ENCODE measurements around the gene ARMC7.
"Not testable (repeated sequence)": the region's sequence is repeated elsewhere in the genome, so short reads cannot be mapped to it uniquely, and the experiment has no call there.

The ARMC7 gene

DNA sequence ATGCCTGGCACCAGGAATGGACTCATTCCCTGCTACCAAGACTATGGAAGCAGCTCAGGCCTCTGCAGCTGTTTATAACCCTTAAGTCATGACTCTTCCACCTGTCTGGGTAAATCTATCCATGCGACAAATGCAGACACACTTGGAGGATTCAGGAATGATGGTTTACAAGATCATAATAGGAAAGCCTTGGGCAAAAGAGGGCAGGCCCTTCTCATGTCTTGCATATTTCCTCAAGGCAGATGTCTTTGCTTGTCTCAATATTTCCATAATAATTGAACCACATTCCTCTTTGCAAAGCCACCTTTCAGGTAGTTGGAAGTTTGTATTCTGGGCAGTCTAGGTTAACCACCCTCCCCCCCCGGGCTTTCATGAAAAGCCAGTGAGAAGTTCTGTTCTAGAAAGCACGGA is 45.4 kb downstream of the ARMC7 start:
- H3K4me2 ChIP-seq (ENCODE audit: low read length), result peak overlapping the region; percentile 78

DNA sequence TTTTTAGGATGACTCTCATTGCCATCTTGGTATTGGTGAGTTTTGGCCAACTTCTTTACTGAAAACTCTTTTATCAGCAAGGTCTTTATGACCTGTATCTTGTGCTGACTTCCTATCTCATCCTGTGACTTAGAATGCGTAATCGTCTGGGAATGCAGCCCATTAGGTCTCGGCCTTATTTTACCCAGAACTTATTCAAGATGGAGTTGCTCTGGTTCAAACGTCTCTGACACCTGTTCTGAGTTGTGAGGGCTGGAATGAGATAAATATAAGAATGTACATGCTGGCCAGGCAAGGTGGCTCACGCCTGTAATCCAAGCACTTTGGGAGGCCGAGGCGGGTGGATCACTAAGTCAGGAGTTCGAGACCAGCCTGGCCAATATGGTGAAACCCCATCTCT is 48.7 kb downstream of the ARMC7 start:
- Histone ChIP-seq H3K79me2 (ENCODE audit: control insufficient read depth, low read length) (peaks cover 10% of the 10 kb centered on the region), H3K36me3 (ENCODE audit: control insufficient read depth, low read length) (peaks cover 37% of the 10 kb centered on the region), H3K4me1 (ENCODE audit: control insufficient read depth, low read length) (peaks cover 12% of the 10 kb centered on the region), H3F3A (ENCODE audit: control insufficient read depth, insufficient read depth) (peaks cover 22% of the 10 kb centered on the region)
- not testable (repeated sequence) for H3K4me3 ChIP-seq (ENCODE audit: low read length); H3K9me2 ChIP-seq (replicated peaks; ENCODE audit: control insufficient read depth, low read length); H3K4me2 ChIP-seq (ENCODE audit: low read length); H3K27me3 ChIP-seq (ENCODE audit: control insufficient read depth, low read length); H3K9me3 ChIP-seq (ENCODE audit: control insufficient read depth, insufficient read depth, low read length); H4K20me1 ChIP-seq (ENCODE audit: control insufficient read depth, insufficient read depth, low read depth, low read length); H3K27ac ChIP-seq (ENCODE audit: low read depth, low read length)

More for the DNA sequence above, 45.4 kb downstream of the ARMC7 start:
- H3K27ac ChIP-seq (ENCODE audit: low read depth, low read length), result peak overlapping the region; percentile 63
- peak overlapping the region; percentile 65 for H3K4me3 ChIP-seq (ENCODE audit: low read length)
- TF ChIP-seq CTCF (IDR thresholded peaks at IDR 0.05; ENCODE audit: low read depth, low read length, poor library complexity, severe bottlenecking), result no peak
- TF ChIP-seq EZH2phosphoT487 (IDR thresholded peaks at IDR 0.05; ENCODE audit: borderline replicate concordance, low read length), result no peak
- no peaks in the 10 kb centered on the region for H3K9me2 ChIP-seq (replicated peaks; ENCODE audit: control insufficient read depth, low read length)
- H3K79me2 ChIP-seq (ENCODE audit: control insufficient read depth, low read length), result peaks cover 43% of the 10 kb centered on the region
- peaks cover 10% of the 10 kb centered on the region for H4K20me1 ChIP-seq (ENCODE audit: control insufficient read depth, insufficient read depth, low read depth, low read length)
- H3K36me3 ChIP-seq (ENCODE audit: control insufficient read depth, low read length), result peaks cover 44% of the 10 kb centered on the region
- peaks cover 15% of the 10 kb centered on the region for H3F3A ChIP-seq (ENCODE audit: control insufficient read depth, insufficient read depth)
- H3K9me3 ChIP-seq (ENCODE audit: control insufficient read depth, insufficient read depth, low read length), result no peaks in the 10 kb centered on the region
- no peaks in the 10 kb centered on the region for H3K27me3 ChIP-seq (ENCODE audit: control insufficient read depth, low read length)
- peaks cover 26% of the 10 kb centered on the region for H3K4me1 ChIP-seq (ENCODE audit: control insufficient read depth, low read length)

DNA sequence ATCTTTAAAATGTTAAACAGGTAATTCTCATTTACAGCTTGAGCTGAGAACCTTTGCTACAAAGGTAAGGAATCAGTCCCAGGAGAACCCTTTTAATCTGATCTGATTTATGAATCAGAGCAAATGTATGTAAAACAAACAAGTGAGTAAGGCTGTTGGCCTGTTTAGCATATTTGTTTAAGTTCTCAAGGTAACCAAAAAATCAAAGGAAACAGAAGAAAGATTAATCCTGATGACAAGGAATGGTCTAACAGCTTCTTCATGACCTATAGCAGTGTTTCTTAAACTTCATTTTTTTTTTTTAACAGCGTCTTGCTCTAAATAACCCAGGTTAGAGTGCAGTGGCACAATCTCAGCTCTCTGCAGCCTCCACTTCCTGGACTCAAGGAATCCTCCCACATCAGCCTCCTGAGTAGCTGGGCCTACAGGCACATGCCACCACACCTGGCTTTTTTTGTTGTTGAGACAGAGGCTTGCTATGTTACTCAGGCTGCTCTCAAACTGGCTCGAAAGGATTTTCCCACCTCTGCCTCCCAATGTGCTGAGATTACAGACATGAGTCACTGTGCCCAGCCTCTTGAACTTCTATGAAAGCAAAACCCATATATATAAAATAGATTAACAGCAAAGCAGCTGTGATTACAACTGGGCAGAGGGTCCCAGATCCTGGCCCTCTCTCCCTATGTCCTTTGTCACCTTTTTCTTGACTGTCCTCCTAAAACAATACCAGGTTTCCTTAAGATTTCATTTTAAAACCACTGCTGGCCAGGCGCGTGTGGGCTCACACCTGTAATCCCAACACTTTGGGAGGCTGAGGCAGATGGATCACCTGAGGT is 49.6 kb downstream of the ARMC7 start:
- no peaks in the 10 kb centered on the region for H3K9me2 ChIP-seq (replicated peaks; ENCODE audit: control insufficient read depth, low read length)
- H3K79me2 ChIP-seq (ENCODE audit: control insufficient read depth, low read length), result peaks cover 2% of the 10 kb centered on the region; the same call in 1 of the 2 replicates
- no peak overlapping the region for H3K4me2 ChIP-seq (ENCODE audit: low read length)
- H3K9me3 ChIP-seq (ENCODE audit: control insufficient read depth, insufficient read depth, low read length), result no peaks in the 10 kb centered on the region
- H3K4me3 ChIP-seq (ENCODE audit: low read length), result no peak overlapping the region
- peaks cover 12% of the 10 kb centered on the region for H3K4me1 ChIP-seq (ENCODE audit: control insufficient read depth, low read length)
- peaks cover 39% of the 10 kb centered on the region for H3K36me3 ChIP-seq (ENCODE audit: control insufficient read depth, low read length)
- no peaks in the 10 kb centered on the region for H3K27me3 ChIP-seq (ENCODE audit: control insufficient read depth, low read length)
- no peaks in the 10 kb centered on the region for H4K20me1 ChIP-seq (ENCODE audit: control insufficient read depth, insufficient read depth, low read depth, low read length)
- H3F3A ChIP-seq (ENCODE audit: control insufficient read depth, insufficient read depth), result peaks cover 26% of the 10 kb centered on the region
- TF ChIP-seq CTCF (IDR thresholded peaks at IDR 0.05; ENCODE audit: low read depth, low read length, poor library complexity, severe bottlenecking), result no peak
- TF ChIP-seq EZH2phosphoT487 (IDR thresholded peaks at IDR 0.05; ENCODE audit: borderline replicate concordance, low read length), result no peak
- no peak overlapping the region for H3K27ac ChIP-seq (ENCODE audit: low read depth, low read length)

GRCh38 chr17:75160211-75160610 is 50.4 kb downstream of the ARMC7 start:
- Histone ChIP-seq H3K36me3 (ENCODE audit: control insufficient read depth, low read length) (peaks cover 44% of the 10 kb centered on the region), H3K4me1 (ENCODE audit: control insufficient read depth, low read length) (peaks cover 5% of the 10 kb centered on the region), H3K4me2 (ENCODE audit: low read length) (no peak overlapping the region), H3K4me3 (ENCODE audit: low read length) (no peak overlapping the region), H3K79me2 (ENCODE audit: control insufficient read depth, low read length) (no peaks in the 10 kb centered on the region), H3K27ac (ENCODE audit: low read depth, low read length) (no peak overlapping the region), H3F3A (ENCODE audit: control insufficient read depth, insufficient read depth) (peaks cover 21% of the 10 kb centered on the region; the same call in 1 of the 2 replicates), H3K9me3 (ENCODE audit: control insufficient read depth, insufficient read depth, low read length) (no peaks in the 10 kb centered on the region), H3K9me2 (replicated peaks; ENCODE audit: control insufficient read depth, low read length) (no peaks in the 10 kb centered on the region), H3K27me3 (ENCODE audit: control insufficient read depth, low read length) (no peaks in the 10 kb centered on the region), H4K20me1 (ENCODE audit: control insufficient read depth, insufficient read depth, low read depth, low read length) (no peaks in the 10 kb centered on the region)
- no peak for TF ChIP-seq CTCF (IDR thresholded peaks at IDR 0.05; ENCODE audit: low read depth, low read length, poor library complexity, severe bottlenecking)
- no peak for TF ChIP-seq EZH2phosphoT487 (IDR thresholded peaks at IDR 0.05; ENCODE audit: borderline replicate concordance, low read length)
